BJ (cell line): ENCODE measurements around the gene HHIPL2. TPM values are rescaled to one million over a fixed set of nuclear protein-coding genes. Genes with fewer than 3 reads are reported as not detected.

Source experiments
- CTCF ChIA-PET: fragments of 350-600 bp; formaldehyde crosslinking; extraction: SDS; loops from one replicate; lab custom pipeline; 2021; ENCODE audit warnings: antibody characterized with exemption, inconsistent platforms; lab: Yijun Ruan, JAX
- POLR2A ChIA-PET: fragments of 300-600 bp; sonication (Branson Sonifier 250); formaldehyde crosslinking; extraction: SDS; loops from one replicate; lab custom pipeline; 2021; ENCODE audit warnings: antibody characterized with exemption; lab: Charles Lee
- DNase-seq: peaks from one replicate; pipeline ENCODE4 v3.0.0-alpha.2; 2011; ENCODE audit warnings: low read depth
- H3K27me3 ChIP-seq: 2 replicates; pipeline ENCODE4 v1.6.0; 2011; ENCODE audit warnings: low read length; ENCODE audit not compliant: control insufficient read depth, insufficient read depth
- H3K36me3 ChIP-seq: 2 replicates; pipeline ENCODE4 v1.5.1; 2011; ENCODE audit warnings: low read length; ENCODE audit not compliant: control insufficient read depth, insufficient read depth
- H3K4me3 ChIP-seq: 2 replicates; pipeline ENCODE4 v1.5.1; 2011; ENCODE audit warnings: low read depth, mild to moderate bottlenecking, control low read depth, low read length
- polyA minus RNA-seq: library from RNA; depleted of rRNA, polyadenylated mRNA; stranded (reverse); fragments of >200 nt; gene quantifications from 2 replicates; pipeline ENCODE4 v1.2.3, GENCODE V29; 2011; rRNA and poly(A)+ RNA removed
- polyA plus RNA-seq: library from polyadenylated mRNA; depleted of rRNA; stranded (reverse); fragments of >200 nt; gene quantifications from 2 replicates; pipeline ENCODE4 v1.2.3, GENCODE V29; 2011; rRNA removed
- TF ChIP-seq, protein P1 (sequence below): IDR thresholded peaks from 2 replicates; pipeline ENCODE4 v1.5.1; 2011; ENCODE audit warnings: low read depth, mild to moderate bottlenecking, control low read depth, inconsistent platforms, low read length, moderate library complexity; ENCODE audit not compliant: insufficient read depth

The HHIPL2 gene
- polyA plus RNA-seq (0.23 and 0.32 TPM in 2 replicates), polyA minus RNA-seq (not detected in 2 replicates)

DNA sequence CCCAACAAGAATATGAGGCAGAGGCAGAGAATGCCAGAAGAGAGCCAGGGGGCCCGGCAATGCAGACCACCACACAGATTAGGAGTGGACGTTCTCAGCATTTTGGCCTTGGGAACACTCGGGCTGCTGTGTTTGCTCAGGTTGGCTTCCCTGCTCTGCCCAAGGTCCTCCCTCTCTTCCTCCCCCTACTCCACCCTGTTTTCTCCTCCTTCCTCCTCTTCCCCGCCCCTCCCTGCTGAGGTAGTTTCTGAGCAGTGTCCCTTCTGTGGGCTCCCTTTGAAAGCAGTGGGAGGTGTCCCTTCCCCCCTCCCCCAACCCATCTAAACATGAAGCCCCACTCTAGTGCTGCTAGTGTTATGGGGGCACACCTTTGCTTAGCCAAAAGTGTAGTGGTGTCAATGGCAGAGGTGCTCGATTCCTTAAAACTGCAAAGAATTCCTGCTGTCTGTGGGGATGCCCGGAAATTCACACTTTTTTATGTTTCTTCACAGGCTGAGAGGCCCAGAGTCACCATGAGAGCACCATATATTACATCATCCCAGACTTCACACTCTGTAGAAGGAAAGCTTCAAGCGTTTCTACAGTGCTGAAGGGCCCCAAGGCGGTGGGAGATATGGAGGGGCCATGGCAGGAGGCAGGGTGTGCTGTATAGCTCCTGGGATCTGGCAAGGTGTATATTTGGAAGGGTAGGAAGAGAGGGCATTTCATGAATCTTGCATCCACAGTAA lies at the start of gene HHIPL2:
HHIPL2 (minus strand) TSS at position 161 of the 728 bp plus-strand sequence; CDS start at position 101, 60 bp downstream.
- no peak for DNase-seq
- TF ChIP-seq, protein P1, sequence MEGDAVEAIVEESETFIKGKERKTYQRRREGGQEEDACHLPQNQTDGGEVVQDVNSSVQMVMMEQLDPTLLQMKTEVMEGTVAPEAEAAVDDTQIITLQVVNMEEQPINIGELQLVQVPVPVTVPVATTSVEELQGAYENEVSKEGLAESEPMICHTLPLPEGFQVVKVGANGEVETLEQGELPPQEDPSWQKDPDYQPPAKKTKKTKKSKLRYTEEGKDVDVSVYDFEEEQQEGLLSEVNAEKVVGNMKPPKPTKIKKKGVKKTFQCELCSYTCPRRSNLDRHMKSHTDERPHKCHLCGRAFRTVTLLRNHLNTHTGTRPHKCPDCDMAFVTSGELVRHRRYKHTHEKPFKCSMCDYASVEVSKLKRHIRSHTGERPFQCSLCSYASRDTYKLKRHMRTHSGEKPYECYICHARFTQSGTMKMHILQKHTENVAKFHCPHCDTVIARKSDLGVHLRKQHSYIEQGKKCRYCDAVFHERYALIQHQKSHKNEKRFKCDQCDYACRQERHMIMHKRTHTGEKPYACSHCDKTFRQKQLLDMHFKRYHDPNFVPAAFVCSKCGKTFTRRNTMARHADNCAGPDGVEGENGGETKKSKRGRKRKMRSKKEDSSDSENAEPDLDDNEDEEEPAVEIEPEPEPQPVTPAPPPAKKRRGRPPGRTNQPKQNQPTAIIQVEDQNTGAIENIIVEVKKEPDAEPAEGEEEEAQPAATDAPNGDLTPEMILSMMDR = no peak
- CTCF ChIA-PET = interaction anchor here (1.3 kb wide), 1 partner anchor 8 kb away, joined by 8 read pairs; no protein-coding TSS in a partner anchor
- POLR2A ChIA-PET = no interaction called here
- H3K4me3 ChIP-seq = no peak within 1 kb of the TSS
- H3K27me3 ChIP-seq = no peaks in the 10 kb centered on the region; the same call in 1 of the 2 replicates
- H3K36me3 ChIP-seq = no peaks in the 10 kb centered on the region

DNA sequence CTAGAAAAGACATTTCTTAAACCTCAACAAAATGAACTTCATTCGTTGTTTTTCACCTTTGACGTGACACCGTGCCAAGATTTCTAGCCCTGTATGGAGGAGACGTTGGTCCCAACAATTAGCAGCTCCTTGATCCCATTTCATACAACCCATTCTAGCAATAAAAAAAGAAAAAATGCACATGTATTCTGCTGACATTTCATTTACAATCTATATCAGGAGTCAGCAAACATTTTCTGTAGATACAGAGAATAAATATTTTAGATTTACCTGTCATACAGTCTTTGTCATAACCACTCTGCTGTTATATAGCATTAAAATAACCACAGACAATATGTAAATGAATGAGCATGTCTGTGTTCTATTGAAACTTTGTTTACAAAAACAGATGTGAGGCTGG lies 48.8 kb upstream of the HHIPL2 start:
- Histone ChIP-seq H3K36me3 (no peaks in the 10 kb centered on the region), H3K4me3 (no peak overlapping the region), H3K27me3 (no peaks in the 10 kb centered on the region)
- no peak for DNase-seq
- ChIA-PET POLR2A (no interaction called here), CTCF (no interaction called here)
- TF ChIP-seq, protein P1 = no peak

DNA sequence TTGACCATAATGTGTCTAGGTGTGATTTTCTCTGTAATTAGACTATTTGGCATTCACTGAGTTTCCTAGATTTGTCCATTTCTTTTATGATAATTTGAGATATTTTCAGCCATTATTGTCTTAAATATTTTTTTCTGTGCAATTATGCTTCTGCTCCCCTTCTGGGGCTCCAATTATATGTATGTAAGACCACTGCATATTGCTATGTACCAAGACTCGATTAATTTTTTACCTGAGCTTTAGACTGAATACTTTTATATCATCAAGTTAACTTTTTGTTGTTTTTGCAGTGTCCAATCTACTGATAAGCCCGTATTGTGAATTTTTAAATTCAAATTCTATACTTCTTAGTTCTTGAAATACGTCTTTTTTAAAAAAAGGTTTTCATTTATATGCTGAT lies 46.9 kb upstream of the HHIPL2 start:
- TF ChIP-seq, protein P1 = no peak
- H3K27me3 ChIP-seq = no peaks in the 10 kb centered on the region
- no peaks in the 10 kb centered on the region for H3K36me3 ChIP-seq
- DNase-seq = no peak
- H3K4me3 ChIP-seq = no peak overlapping the region
- CTCF ChIA-PET = interaction anchor here (0.7 to 1.9 kb wide), 3 partner anchors 12 to 36 kb away, joined by 3 to 8 read pairs (median 3); no protein-coding TSS in a partner anchor
- POLR2A ChIA-PET = no interaction called here

DNA sequence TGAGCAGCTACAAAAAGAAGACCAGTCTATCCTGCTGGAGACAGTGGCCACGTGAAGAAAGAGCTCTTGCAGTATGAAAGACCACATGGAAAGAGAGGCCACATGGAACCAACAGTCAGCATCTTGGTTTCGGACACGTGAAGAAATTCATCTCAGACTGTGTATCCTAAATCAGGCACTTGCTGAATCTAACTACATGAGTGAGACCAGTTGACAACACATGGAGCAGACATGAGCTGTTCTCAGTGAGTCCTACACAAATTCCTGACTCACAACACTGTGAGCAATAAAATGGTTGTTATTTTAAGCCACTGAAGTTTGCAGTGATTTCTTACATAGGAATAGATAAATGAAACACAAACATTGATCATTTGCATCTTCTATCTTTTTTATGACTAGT lies 44.3 kb upstream of the HHIPL2 start:
- DNase-seq = no peak
- TF ChIP-seq, protein P1 = no peak
- Histone ChIP-seq H3K27me3 (no peaks in the 10 kb centered on the region), H3K4me3 (no peak overlapping the region), H3K36me3 (no peaks in the 10 kb centered on the region)
- POLR2A ChIA-PET = interaction anchor here (0.6 kb wide), 1 partner anchor 73 kb away, joined by 4 read pairs; no protein-coding TSS in a partner anchor
- CTCF ChIA-PET = no interaction called here
